A549 (cell line): ENCODE data around the gene BCR. TPM values are rescaled to one million over a fixed set of nuclear protein-coding genes. Genes with fewer than 3 reads are reported as not detected.

Experiments used
- ATAC-seq, 2 experiments: fragments of 200-7000 bp in 1 of 2; fragments of >200 bp in 1 of 2; cut with Nextera tagmentation in 1 of 2; cut with Tn5 transposase in 1 of 2; 3 replicates each; pipeline versions ENCODE4 v1.8.0 to v1.9.1; 2018 to 2020; ENCODE audit warnings: mild to moderate bottlenecking in 1 of 2, moderate library complexity in 1 of 2
- CTCF ChIA-PET: fragments of 300-600 bp; sonication (Branson Sonifier 250); formaldehyde crosslinking; extraction: SDS; loops from one replicate; lab custom pipeline; 2021; ENCODE audit warnings: antibody characterized with exemption, inconsistent platforms; lab: Yijun Ruan, JAX
- POLR2A ChIA-PET: fragments of 350-600 bp; formaldehyde crosslinking; extraction: SDS; loops from one replicate; lab custom pipeline; 2021; ENCODE audit warnings: antibody characterized with exemption, inconsistent platforms; lab: Yijun Ruan, JAX
- DNase-seq, 2 experiments: peaks; one replicate each; pipeline versions ENCODE4 v3.0.0 to v3.0.0-alpha.2; 2011 to 2016; ENCODE audit warnings: low read depth in 1 of 2, low spot score in 1 of 2
- FAIRE-seq: peaks from 2 replicates; lab custom pipeline; 2011; peaks lifted over from hg19 to GRCh38; lab: Jason Lieb, UNC
- H3K27ac ChIP-seq, 2 experiments: fragments of >200 bp; sonication (Bioruptor Twin); formaldehyde crosslinking; 3 replicates each; pipeline ENCODE4 v1.5.1; 2016 to 2017
- H3K4me1 ChIP-seq: fragments of >200 bp; sonication (Bioruptor Twin); formaldehyde crosslinking; 3 replicates; pipeline ENCODE4 v1.6.1; 2016
- H3K4me2 ChIP-seq: fragments of >200 bp; sonication (Bioruptor Twin); formaldehyde crosslinking; 3 replicates; pipeline ENCODE4 v1.6.1; 2016
- H3K4me3 ChIP-seq: fragments of >200 bp; sonication (Bioruptor Twin); formaldehyde crosslinking; 3 replicates; pipeline ENCODE4 v1.5.1; 2016
- H3K9me3 ChIP-seq: fragments of >200 bp; sonication (Bioruptor Twin); formaldehyde crosslinking; 3 replicates; pipeline ENCODE4 v1.6.1; 2016
- BCL3 ChIP-seq: fragments of >200 bp; sonication (Bioruptor Twin); formaldehyde crosslinking; IDR thresholded peaks from 3 replicates; pipeline ENCODE4 v1.6.1; 2016
- BHLHE40 ChIP-seq: IDR thresholded peaks from 2 replicates; pipeline ENCODE4 v1.6.1; 2012; ENCODE audit warnings: low read depth, low read length, inconsistent platforms
- CEBPB ChIP-seq, 2 experiments: fragments of >200 bp in 1 of 2; sonication (Bioruptor Twin) in 1 of 2; formaldehyde crosslinking in 1 of 2; IDR thresholded peaks; 2 replicates each; pipeline ENCODE4 v1.6.1; 2012 to 2016
- CHD4 ChIP-seq: fragments of 200-600 bp; sonication (generic); IDR thresholded peaks from 2 replicates; pipeline ENCODE4 v1.6.1; 2016; ENCODE audit warnings: antibody characterized with exemption, mild to moderate bottlenecking, borderline replicate concordance
- E2F6 ChIP-seq: IDR thresholded peaks from 2 replicates; pipeline ENCODE4 v1.6.1; 2012; ENCODE audit warnings: low read depth, borderline replicate concordance
- EHF ChIP-seq: fragments of 250-450 bp; sonication (Bioruptor Pico); IDR thresholded peaks from 2 replicates; pipeline ENCODE4 v1.5.0; 2020; ENCODE audit warnings: mild to moderate bottlenecking
- EP300 ChIP-seq, 2 experiments: fragments of >200 bp; sonication (Bioruptor Twin); formaldehyde crosslinking; IDR thresholded peaks; 2 replicates in 1 of 2; 3 replicates in 1 of 2; pipeline ENCODE4 v1.6.1; 2016 to 2017
- ESRRA ChIP-seq: fragments of 150-350 bp; IDR thresholded peaks from 2 replicates; pipeline ENCODE4 v1.6.1; 2014; ENCODE audit warnings: mild to moderate bottlenecking, low read length, borderline replicate concordance
- FOSL2 ChIP-seq, 2 experiments: fragments of 450-650 bp in 1 of 2; fragments of >200 bp in 1 of 2; sonication (Bioruptor Twin) in 1 of 2; formaldehyde crosslinking; IDR thresholded peaks; 2 replicates each; pipeline versions ENCODE4 v1.5.0 to v1.6.1; 2016 to 2020; ENCODE audit warnings: mild to moderate bottlenecking in 1 of 2, moderate library complexity in 1 of 2
- GATA3 ChIP-seq: IDR thresholded peaks from 2 replicates; pipeline ENCODE4 v1.6.1; 2012; ENCODE audit warnings: borderline replicate concordance
- HOXB13 ChIP-seq: fragments of 250-450 bp; sonication (Bioruptor Pico); IDR thresholded peaks from 2 replicates; pipeline ENCODE4 v1.5.0; 2020; ENCODE audit warnings: low read depth, mild to moderate bottlenecking, moderate library complexity
- JUNB ChIP-seq: fragments of >200 bp; sonication (Bioruptor Twin); formaldehyde crosslinking; IDR thresholded peaks from 2 replicates; pipeline ENCODE4 v1.6.1; 2016
- KDM1A ChIP-seq: fragments of 200-600 bp; sonication (generic); IDR thresholded peaks from 2 replicates; pipeline ENCODE4 v1.6.1; 2016; ENCODE audit warnings: low read depth, mild to moderate bottlenecking
- KDM5A ChIP-seq: fragments of 200-600 bp; sonication (generic); IDR thresholded peaks from 2 replicates; pipeline ENCODE4 v1.6.1; 2016; ENCODE audit warnings: antibody characterized with exemption, mild to moderate bottlenecking
- MAX ChIP-seq: IDR thresholded peaks from 2 replicates; pipeline ENCODE4 v1.6.1; 2012
- NFE2L2 ChIP-seq: fragments of 150-350 bp; conservative IDR thresholded peaks from 2 replicates; pipeline ENCODE4 v1.6.1; 2014; ENCODE audit warnings: low read length
- PBX3 ChIP-seq: IDR thresholded peaks from 2 replicates; pipeline ENCODE4 v1.6.1; 2012
- POLR2A ChIP-seq: IDR thresholded peaks from 2 replicates; pipeline ENCODE4 v1.6.1; 2012; ENCODE audit warnings: mild to moderate bottlenecking, low read length
- POLR2AphosphoS2 ChIP-seq: conservative IDR thresholded peaks from 2 replicates; pipeline ENCODE4 v1.6.1; 2012; ENCODE audit warnings: low read length, improper control_type of control experiment, inconsistent platforms
- RARB ChIP-seq: fragments of 250-450 bp; sonication (Bioruptor Pico); IDR thresholded peaks from 2 replicates; pipeline ENCODE4 v1.8.0; 2021; ENCODE audit warnings: mild to moderate bottlenecking, moderate library complexity
- RCOR1 ChIP-seq: fragments of 150-350 bp; IDR thresholded peaks from 2 replicates; pipeline ENCODE4 v1.6.1; 2014; ENCODE audit warnings: antibody characterized with exemption, low read length, low read depth
- RFX5 ChIP-seq: fragments of 450-650 bp; IDR thresholded peaks from 2 replicates; pipeline ENCODE4 v1.7.1; 2014; ENCODE audit warnings: antibody characterized with exemption, mild to moderate bottlenecking, moderate library complexity
- RNF2 ChIP-seq: fragments of 200-600 bp; sonication (generic); IDR thresholded peaks from 2 replicates; pipeline ENCODE4 v1.6.1; 2016; ENCODE audit warnings: low read depth, mild to moderate bottlenecking, antibody characterized with exemption, moderate library complexity, borderline replicate concordance
- SMC3 ChIP-seq: fragments of >200 bp; sonication (Bioruptor Twin); formaldehyde crosslinking; IDR thresholded peaks from 3 replicates; pipeline ENCODE4 v1.6.1; 2018; ENCODE audit warnings: inconsistent platforms
- TFCP2L1 ChIP-seq: fragments of 250-450 bp; sonication (Bioruptor Pico); IDR thresholded peaks from 2 replicates; pipeline ENCODE4 v1.5.0; 2021; ENCODE audit warnings: mild to moderate bottlenecking
- TP53 ChIP-seq: fragments of 250-450 bp; sonication (Bioruptor Pico); IDR thresholded peaks from 2 replicates; pipeline ENCODE4 v1.5.0; 2021; ENCODE audit warnings: mild to moderate bottlenecking, moderate library complexity
- ZFP36 ChIP-seq: fragments of 450-650 bp; IDR thresholded peaks from 2 replicates; pipeline ENCODE4 v1.6.1; 2014; ENCODE audit warnings: borderline replicate concordance; ENCODE audit not compliant: partially characterized antibody
- ZNF302 ChIP-seq: fragments of 250-450 bp; sonication (Bioruptor Pico); IDR thresholded peaks from 2 replicates; pipeline ENCODE4 v1.9.0; 2021; ENCODE audit warnings: inconsistent platforms, mild to moderate bottlenecking, moderate library complexity
- ZSCAN20 ChIP-seq: fragments of 250-450 bp; sonication (Bioruptor Pico); IDR thresholded peaks from 2 replicates; pipeline ENCODE4 v1.8.0; 2022; ENCODE audit warnings: mild to moderate bottlenecking, moderate library complexity
- WGBS: methylation state at CpG from one replicate; pipeline ENCODE4 v1.1.6; 2017; ENCODE audit errors: missing lambda C conversion rate; 5-methylcytosine and 5-hydroxymethylcytosine counted together
- polyA plus RNA-seq, 4 experiments: library from polyadenylated mRNA; depleted of rRNA in 3 of 4; stranded (reverse); fragments of >200 nt; fragmentation: RNase III in 1 of 4; extraction: RNeasy Plus Mini Kit Qiagen cat#74134 plus additional on column Dnase treatment in 1 of 4; gene quantifications; 2 replicates in 3 of 4; 3 replicates in 1 of 4; pipeline ENCODE4 v1.2.3, GENCODE V29; 2011 to 2017

BCR gene
- polyA plus RNA-seq, 2 of the 4 experiments (the other 2 are of a cell fraction): 14.7 to 16.4 TPM

- H3K4me1 ChIP-seq: peaks cover 31% of the 10 kb centered on the region
- peak overlapping the region; percentile 86 for H3K4me2 ChIP-seq
- no peaks in the 10 kb centered on the region for H3K9me3 ChIP-seq
- no peak overlapping the region for H3K27ac ChIP-seq
- H3K4me3 ChIP-seq: 0 out of 3 replicates have a peak overlapping the region, but pooled peaks have one; percentile 15
- no peak for TF ChIP-seq CHD4
- no peak for TF ChIP-seq TP53 (CRISPR knock-in tag)
- TF ChIP-seq ESRRA: no peak
- TF ChIP-seq ZFP36: no peak
- TF ChIP-seq ZSCAN20 (CRISPR knock-in tag): no peak
- TF ChIP-seq RCOR1: no peak
- no peak for ATAC-seq
- ChIA-PET CTCF (interaction anchor here (1.5 to 3.4 kb wide), 4 partner anchors 9 to 107 kb away, joined by 3 to 14 read pairs (median 12); no protein-coding TSS in a partner anchor), POLR2A (no interaction called here)
- no peak for DNase-seq
- FAIRE-seq: no peak
- 65% methylated on average over 9 of the region's 11 CpGs for WGBS
These were observed 2.9 kb downstream of the BCR start for GRCh38 chr22:23183061-23183698.

- ATAC-seq (no peak), DNase-seq (no peak), FAIRE-seq (no peak)
- H3K9me3 ChIP-seq: no peaks in the 10 kb centered on the region
- H3K4me2 ChIP-seq: peak overlapping the region; percentile 86; the same call in 2 of the 3 replicates
- no peak overlapping the region for H3K4me3 ChIP-seq
- H3K27ac ChIP-seq: no peak overlapping the region
- POLR2A ChIA-PET: no interaction called here
- H3K4me1 ChIP-seq: peaks cover 31% of the 10 kb centered on the region
- TF ChIP-seq BHLHE40: no peak
- TF ChIP-seq FOSL2 (IDR thresholded peaks at IDR 0.05): no peak
- TF ChIP-seq FOSL2 (CRISPR knock-in tag; IDR thresholded peaks at IDR 0.05): no peak
- no peak for TF ChIP-seq PBX3
- no peak for TF ChIP-seq KDM5A
- no peak for TF ChIP-seq RARB (CRISPR knock-in tag)
- TF ChIP-seq RNF2: no peak
- TF ChIP-seq CEBPB (IDR thresholded peaks at IDR 0.05): no peak
- no peak for TF ChIP-seq E2F6
- TF ChIP-seq EHF: no peak
- TF ChIP-seq KDM1A: no peak
- TF ChIP-seq, all 56 proteins: peak for 0
- CTCF ChIA-PET: interaction anchor here (0.9 to 3.4 kb wide), 5 partner anchors 8 to 106 kb away, joined by 3 to 14 read pairs (median 5); no protein-coding TSS in a partner anchor
- WGBS: 73% methylated on average over 3 of the region's 3 CpGs
These were observed 3.9 kb downstream of the BCR start for GRCh38 chr22:23184100-23184763.

GRCh38 chr22:23184764-23185113, 4.4 kb downstream of the BCR start:
- FAIRE-seq (no peak), ATAC-seq (no peak), DNase-seq (no peak)
- H3K4me2 ChIP-seq: no peak overlapping the region
- ChIA-PET CTCF (interaction anchor here (0.9 to 3.3 kb wide), 3 partner anchors 8 to 106 kb away, joined by 3 to 14 read pairs (median 5); no protein-coding TSS in a partner anchor), POLR2A (no interaction called here)
- peaks cover 26% of the 10 kb centered on the region for H3K4me1 ChIP-seq
- H3K27ac ChIP-seq: no peak overlapping the region
- 89% methylated on average over 5 of the region's 5 CpGs for WGBS
- H3K4me3 ChIP-seq: no peak overlapping the region
- no peaks in the 10 kb centered on the region for H3K9me3 ChIP-seq
- TF ChIP-seq SMC3: no peak
- no peak for TF ChIP-seq BHLHE40
- no peak for TF ChIP-seq EHF
- TF ChIP-seq TP53 (CRISPR knock-in tag): no peak
- TF ChIP-seq E2F6: no peak
- no peak for TF ChIP-seq NFE2L2
- no peak for TF ChIP-seq EP300 (IDR thresholded peaks at IDR 0.05)
- no peak for TF ChIP-seq ZNF302 (CRISPR knock-in tag)
- no peak for TF ChIP-seq MAX
- no peak for TF ChIP-seq POLR2AphosphoS2
- TF ChIP-seq JUNB: no peak
- TF ChIP-seq BCL3: no peak
- TF ChIP-seq ZSCAN20 (CRISPR knock-in tag): no peak
- TF ChIP-seq TFCP2L1: no peak
- TF ChIP-seq POLR2A: no peak
- no peak for TF ChIP-seq KDM1A
- TF ChIP-seq HOXB13: no peak
- TF ChIP-seq RFX5: no peak
- TF ChIP-seq PBX3: no peak
- no peak for TF ChIP-seq GATA3
